K562 (cell line): ENCODE data around the gene FEN1. TPM values are rescaled to one million over a fixed set of nuclear protein-coding genes. Genes with fewer than 3 reads are reported as not detected.
A peak's percentile ranks its signal among the peaks of the same experiment; 100 is the strongest.

Source experiments
- ATAC-seq: fragments of 200-7000 bp; cut with Tn5 transposase; 3 replicates; pipeline ENCODE4 v1.9.1; 2020; ENCODE audit warnings: moderate library complexity
- BruUV-seq: library from RNA; stranded (reverse); fragments of 400-500 nt; replicated peaks from 2 replicates; lab custom pipeline; 2021; lab: Mats Ljungman, UMichigan
- CTCF ChIA-PET: fragments of 300-600 bp; formaldehyde crosslinking; extraction: SDS; loops from one replicate; lab custom pipeline; 2021; ENCODE audit warnings: low intra/inter-chr PET ratio; lab: Yijun Ruan, JAX
- POLR2A ChIA-PET: fragments of 300-600, 350-650 bp; sonication (Branson Sonifier 250); formaldehyde crosslinking; extraction: SDS; loops from one replicate; lab custom pipeline; 2021; ENCODE audit warnings: antibody characterized with exemption, inconsistent platforms; lab: Yijun Ruan, JAX
- DNase-seq, 4 experiments: peaks; one replicate each; pipeline versions ENCODE4 v3.0.0 to v3.0.0-alpha.2; 2011 to 2018; ENCODE audit warnings: low spot score in 3 of 4, mixed read lengths in 3 of 4; ENCODE audit errors: extremely low read depth in 1 of 4
- FAIRE-seq: peaks from 2 replicates; lab custom pipeline; 2011; peaks lifted over from hg19 to GRCh38; lab: Jason Lieb, UNC
- H2AFZ ChIP-seq: 2 replicates; pipeline ENCODE4 v1.6.0; 2011; ENCODE audit warnings: low read depth, low read length, control low read depth, inconsistent platforms
- H3K27ac ChIP-seq: fragments of 200-600 bp; 3 replicates; pipeline ENCODE4 v1.8.0; 2011; ENCODE audit warnings: low read depth, mild to moderate bottlenecking, control low read depth, inconsistent platforms, low read length, moderate library complexity, mixed read lengths; ENCODE audit errors: extremely low read depth
- H3K27me3 ChIP-seq, 2 experiments: fragments of 300-600 bp in 1 of 2; 2 replicates in 1 of 2; 3 replicates in 1 of 2; pipeline versions ENCODE4 v1.6.0 to v1.8.0; 2011; ENCODE audit warnings: inconsistent platforms in 2 of 2, low read length in 2 of 2, mild to moderate bottlenecking in 1 of 2, mixed read lengths in 1 of 2, moderate library complexity in 1 of 2; ENCODE audit not compliant: control insufficient read depth in 2 of 2, insufficient read depth in 2 of 2
- H3K36me3 ChIP-seq: fragments of 300-600 bp; 3 replicates; pipeline ENCODE4 v1.8.0; 2011; ENCODE audit warnings: mild to moderate bottlenecking, low read length, inconsistent platforms; ENCODE audit not compliant: control insufficient read depth, insufficient read depth
- H3K4me1 ChIP-seq, 2 experiments: fragments of 200-600 bp in 1 of 2; replicated peaks in 1 of 2; 2 replicates in 1 of 2; 3 replicates in 1 of 2; pipeline versions ENCODE4 v1.5.1 to v1.8.0; 2011; ENCODE audit warnings: inconsistent platforms in 2 of 2, low read length in 2 of 2, mild to moderate bottlenecking in 1 of 2, mixed read lengths in 1 of 2, moderate library complexity in 1 of 2; ENCODE audit not compliant: control insufficient read depth in 2 of 2, insufficient read depth in 2 of 2
- H3K4me2 ChIP-seq: 2 replicates; pipeline ENCODE4 v1.6.1; 2011; ENCODE audit warnings: low read length, control low read depth, inconsistent platforms, mixed read lengths; ENCODE audit not compliant: insufficient read depth
- H3K4me3 ChIP-seq: fragments of 200-600 bp; sonication (generic), shearing (Covaris generic); 2 replicates; pipeline ENCODE4 v1.5.1; 2016; ENCODE audit warnings: control low read depth, inconsistent platforms
- H3K79me2 ChIP-seq: fragments of 200-600 bp; 3 replicates; pipeline ENCODE4 v1.8.0; 2011; ENCODE audit warnings: low read length, inconsistent platforms; ENCODE audit not compliant: control insufficient read depth, insufficient read depth
- H3K9ac ChIP-seq, 2 experiments: 2 replicates each; pipeline versions ENCODE4 v1.6.0 to v1.6.1; 2011; ENCODE audit warnings: low read depth in 2 of 2, low read length in 2 of 2, control low read depth in 1 of 2, inconsistent platforms in 1 of 2, mild to moderate bottlenecking in 1 of 2, mixed read lengths in 1 of 2; ENCODE audit not compliant: insufficient read depth in 1 of 2
- H3K9me1 ChIP-seq: one replicate; pipeline ENCODE4 v1.6.0; 2011; ENCODE audit warnings: inconsistent platforms, mild to moderate bottlenecking, low read length, moderate library complexity; ENCODE audit not compliant: control insufficient read depth, insufficient read depth
- H3K9me3 ChIP-seq: replicated peaks from 2 replicates; pipeline ENCODE4 v1.5.1; 2011; ENCODE audit warnings: low read depth, low read length, inconsistent platforms; ENCODE audit not compliant: control insufficient read depth, insufficient read depth
- H4K20me1 ChIP-seq: replicated peaks from 2 replicates; pipeline ENCODE4 v1.6.1; 2011; ENCODE audit warnings: low read length, inconsistent platforms, mixed read lengths; ENCODE audit not compliant: control insufficient read depth, insufficient read depth
- CHD2 ChIP-seq: IDR thresholded peaks from 2 replicates; pipeline ENCODE4 v1.6.1; 2011; ENCODE audit warnings: low read depth, low read length
- CXXC5 ChIP-seq: fragments of 250-450 bp; sonication (Bioruptor Pico); IDR thresholded peaks from 2 replicates; pipeline ENCODE4 v1.8.0; 2022; ENCODE audit warnings: inconsistent platforms, mild to moderate bottlenecking, moderate library complexity
- FOSL1 ChIP-seq: fragments of 200-800 bp; sonication (Bioruptor generic); conservative IDR thresholded peaks from 2 replicates; pipeline ENCODE4 v1.6.1; 2016; ENCODE audit warnings: missing genetic modification characterization, missing compliant biosample characterization
- MAZ ChIP-seq, 2 experiments: fragments of 450-650 bp in 1 of 2; sonication (generic) in 1 of 2; formaldehyde crosslinking; IDR thresholded peaks in 1 of 2; conservative IDR thresholded peaks in 1 of 2; 2 replicates each; pipeline versions ENCODE4 v1.4.0 to v1.5.0; 2020; ENCODE audit warnings: mild to moderate bottlenecking in 1 of 2, missing genetic modification reagents in 1 of 2
- PHF8 ChIP-seq: fragments of 200-600 bp; sonication (generic); IDR thresholded peaks from 2 replicates; pipeline ENCODE4 v1.6.1; 2012; ENCODE audit warnings: mixed run types, mild to moderate bottlenecking, inconsistent platforms, low read length, moderate library complexity, borderline replicate concordance
- ZBTB1 ChIP-seq: sonication (generic); formaldehyde crosslinking; IDR thresholded peaks from 2 replicates; pipeline ENCODE4 v1.8.1; 2023; ENCODE audit warnings: missing genetic modification reagents, low read depth, mild to moderate bottlenecking, borderline replicate concordance
- ZNF431 ChIP-seq: sonication (generic); formaldehyde crosslinking; IDR thresholded peaks from 2 replicates; pipeline ENCODE4 v1.8.0; 2022; ENCODE audit warnings: mild to moderate bottlenecking, missing genetic modification reagents
- ZNF696 ChIP-seq: fragments of 250-450 bp; sonication (Bioruptor Pico); conservative IDR thresholded peaks from 2 replicates; pipeline ENCODE4 v1.4.0; 2020; ENCODE audit warnings: mild to moderate bottlenecking, moderate library complexity
- WGBS: fragments of 100-300 bp; shearing (Covaris generic); methylation state at CpG from one replicate; pipeline ENCODE4 v1.1.6; 2016; ENCODE audit warnings: low coverage, mixed read lengths; ENCODE audit not compliant: insufficient coverage; ENCODE audit errors: missing lambda C conversion rate; 5-methylcytosine and 5-hydroxymethylcytosine counted together
- in situ Hi-C: fragments of 300-500 bp; cut with MboI; formaldehyde crosslinking; loops from 4 replicates; pipeline ENCODE4 v1.15.0; 2018; ENCODE audit warnings: inconsistent platforms, mixed read lengths
- intact Hi-C: fragments of 100-400 bp; cut with micrococcal nuclease; formaldehyde crosslinking; loops from 2 replicates; pipeline ENCODE4 v1.14.2; 2022
- polyA plus RNA-seq, 8 experiments: library from polyadenylated mRNA; depleted of rRNA in 4 of 8; stranded (reverse) in 5 of 8; unstranded in 3 of 8; fragments of >200 nt; fragmentation: Nextera tagmentation in 2 of 8; fragmentation: Illumina TruSeq in 1 of 8; extraction: Ambion mirVana in 2 of 8; extraction: Trizol in 1 of 8; gene quantifications; 2 replicates each; pipeline versions ENCODE4 v1.2.1 to v1.2.3, GENCODE V29; 2011 to 2014; ENCODE audit warnings: inconsistent platforms in 1 of 8, missing spikeins in 1 of 8
- total RNA-seq, 7 experiments: library from RNA; depleted of rRNA in 6 of 7; stranded (reverse); fragments of >200 nt in 6 of 7; fragmentation: Illumina TruSeq in 2 of 7; extraction: Trizol in 2 of 7; gene quantifications; 2 replicates each; pipeline versions ENCODE4 v1.2.1 to v1.2.3, GENCODE V29; 2011 to 2021; ENCODE audit warnings: low replicate concordance in 1 of 7
- TF ChIP-seq, protein P1 (sequence below): IDR thresholded peaks from 2 replicates; pipeline ENCODE4 v1.6.1; 2011; ENCODE audit warnings: borderline replicate concordance, low read depth, mild to moderate bottlenecking, moderate library complexity, low read length; ENCODE audit not compliant: insufficient read depth, poor library complexity, severe bottlenecking
- TF ChIP-seq, protein P2 (sequence below): fragments of 450-650 bp; IDR thresholded peaks from 2 replicates; pipeline ENCODE4 v1.6.1; 2016; ENCODE audit warnings: antibody characterized with exemption
- TF ChIP-seq, protein P3 (sequence below): sonication (generic); formaldehyde crosslinking; IDR thresholded peaks from 2 replicates; pipeline ENCODE4 v1.8.0; 2022; ENCODE audit warnings: mild to moderate bottlenecking, missing genetic modification reagents

Gene FEN1
- total and polyA plus RNA-seq, 9 of the 15 experiments (the other 6 are each of a cell fraction or from before 2014, with no cell fraction given): 58.1 to 156 (median 137) TPM

DNA sequence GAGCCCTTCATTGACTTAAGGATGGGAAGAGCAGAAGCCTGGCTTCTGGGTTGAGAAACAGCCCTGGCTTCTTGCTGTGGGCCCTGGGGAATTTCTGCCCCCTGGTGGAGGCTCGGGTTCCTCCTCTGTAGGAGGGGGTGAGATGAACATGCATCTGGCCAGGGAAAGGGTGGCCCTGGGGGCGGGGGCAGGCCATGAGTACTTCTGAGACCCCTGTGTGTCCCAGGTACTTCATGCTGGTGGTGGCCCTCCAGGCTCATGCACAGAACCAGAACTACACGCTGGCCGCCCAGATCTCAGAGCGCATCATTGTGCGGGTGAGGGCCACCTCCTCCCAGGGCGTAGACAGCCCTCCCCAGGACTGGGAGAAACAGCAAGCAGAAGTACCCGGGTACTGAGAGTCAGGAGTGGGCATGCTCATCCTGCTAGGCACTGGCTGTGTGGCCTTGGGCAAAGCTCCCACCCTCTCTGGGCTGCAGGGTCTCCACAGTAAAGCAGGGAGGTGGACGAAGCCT, 16.1 kb upstream of the FEN1 start:
- ChIA-PET CTCF (interaction anchor here (0.8 to 1.8 kb wide), 3 partner anchors 24 to 29 kb away, joined by 3 to 10 read pairs (median 3); no protein-coding TSS in a partner anchor), POLR2A (interaction anchor here (1.5 kb wide), 1 partner anchor 14 kb away, joined by 4 read pairs; no protein-coding TSS in a partner anchor)
- WGBS: 60% methylated on average over 9 of the region's 9 CpGs
- Histone ChIP-seq H3K79me2 (no peaks in the 10 kb centered on the region), H3K4me2 (no peak overlapping the region), H3K36me3 (peaks cover 22% of the 10 kb centered on the region; the same call in 2 of the 3 replicates), H4K20me1 (no peaks in the 10 kb centered on the region), H3K9me3 (no peaks in the 10 kb centered on the region), H2AFZ (no peak overlapping the region), H3K27me3 (no peaks in the 10 kb centered on the region), H3K4me1 (peaks cover 0 to 58% of the 10 kb centered on the region in 2 experiments; a peak in 2 of 5 replicates), H3K9me1 (no peaks in the 10 kb centered on the region), H3K9ac (no peak overlapping the region), H3K27ac (no peak overlapping the region), H3K4me3 (no peak overlapping the region)
- intact Hi-C loops (loop anchor here (1.0 kb wide), 1 partner anchor 27 kb away; no protein-coding TSS in a partner anchor), in situ Hi-C loops (no loop called here)
- BruUV-seq: no TSS peak
- DNase-seq (peak; percentile 84 to 90 (median 86)), ATAC-seq (peak; percentile 94), FAIRE-seq (peak; percentile 81)
- no peak for TF ChIP-seq ZBTB1
- no peak for TF ChIP-seq ZNF431 (CRISPR knock-in tag)
- no peak for TF ChIP-seq ZNF696 (CRISPR knock-in tag)
- peak in 1 of 2 experiments; percentile 78; a peak in 2 of 4 replicates for TF ChIP-seq MAZ (CRISPR knock-in tag; conservative IDR thresholded peaks at IDR 0.05 in 1 of 2, IDR thresholded peaks at IDR 0.05 in 1 of 2)
- TF ChIP-seq CXXC5 (CRISPR knock-in tag): no peak
- TF ChIP-seq PHF8: no peak
- TF ChIP-seq, protein P1, sequence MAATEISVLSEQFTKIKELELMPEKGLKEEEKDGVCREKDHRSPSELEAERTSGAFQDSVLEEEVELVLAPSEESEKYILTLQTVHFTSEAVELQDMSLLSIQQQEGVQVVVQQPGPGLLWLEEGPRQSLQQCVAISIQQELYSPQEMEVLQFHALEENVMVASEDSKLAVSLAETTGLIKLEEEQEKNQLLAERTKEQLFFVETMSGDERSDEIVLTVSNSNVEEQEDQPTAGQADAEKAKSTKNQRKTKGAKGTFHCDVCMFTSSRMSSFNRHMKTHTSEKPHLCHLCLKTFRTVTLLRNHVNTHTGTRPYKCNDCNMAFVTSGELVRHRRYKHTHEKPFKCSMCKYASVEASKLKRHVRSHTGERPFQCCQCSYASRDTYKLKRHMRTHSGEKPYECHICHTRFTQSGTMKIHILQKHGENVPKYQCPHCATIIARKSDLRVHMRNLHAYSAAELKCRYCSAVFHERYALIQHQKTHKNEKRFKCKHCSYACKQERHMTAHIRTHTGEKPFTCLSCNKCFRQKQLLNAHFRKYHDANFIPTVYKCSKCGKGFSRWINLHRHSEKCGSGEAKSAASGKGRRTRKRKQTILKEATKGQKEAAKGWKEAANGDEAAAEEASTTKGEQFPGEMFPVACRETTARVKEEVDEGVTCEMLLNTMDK: peak; percentile 78
- TF ChIP-seq, protein P2, sequence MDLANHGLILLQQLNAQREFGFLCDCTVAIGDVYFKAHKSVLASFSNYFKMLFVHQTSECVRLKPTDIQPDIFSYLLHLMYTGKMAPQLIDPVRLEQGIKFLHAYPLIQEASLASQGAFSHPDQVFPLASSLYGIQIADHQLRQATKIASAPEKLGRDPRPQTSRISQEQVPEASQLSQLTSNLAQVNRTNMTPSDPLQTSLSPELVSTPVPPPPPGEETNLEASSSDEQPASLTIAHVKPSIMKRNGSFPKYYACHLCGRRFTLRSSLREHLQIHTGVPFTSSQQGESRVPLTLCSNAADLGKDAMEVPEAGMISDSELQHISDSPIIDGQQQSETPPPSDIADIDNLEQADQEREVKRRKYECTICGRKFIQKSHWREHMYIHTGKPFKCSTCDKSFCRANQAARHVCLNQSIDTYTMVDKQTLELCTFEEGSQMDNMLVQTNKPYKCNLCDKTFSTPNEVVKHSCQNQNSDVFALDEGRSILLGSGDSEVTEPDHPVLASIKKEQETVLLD: no peak
- no peak for TF ChIP-seq CHD2
- no peak for TF ChIP-seq FOSL1 (tag)
- TF ChIP-seq, protein P3, sequence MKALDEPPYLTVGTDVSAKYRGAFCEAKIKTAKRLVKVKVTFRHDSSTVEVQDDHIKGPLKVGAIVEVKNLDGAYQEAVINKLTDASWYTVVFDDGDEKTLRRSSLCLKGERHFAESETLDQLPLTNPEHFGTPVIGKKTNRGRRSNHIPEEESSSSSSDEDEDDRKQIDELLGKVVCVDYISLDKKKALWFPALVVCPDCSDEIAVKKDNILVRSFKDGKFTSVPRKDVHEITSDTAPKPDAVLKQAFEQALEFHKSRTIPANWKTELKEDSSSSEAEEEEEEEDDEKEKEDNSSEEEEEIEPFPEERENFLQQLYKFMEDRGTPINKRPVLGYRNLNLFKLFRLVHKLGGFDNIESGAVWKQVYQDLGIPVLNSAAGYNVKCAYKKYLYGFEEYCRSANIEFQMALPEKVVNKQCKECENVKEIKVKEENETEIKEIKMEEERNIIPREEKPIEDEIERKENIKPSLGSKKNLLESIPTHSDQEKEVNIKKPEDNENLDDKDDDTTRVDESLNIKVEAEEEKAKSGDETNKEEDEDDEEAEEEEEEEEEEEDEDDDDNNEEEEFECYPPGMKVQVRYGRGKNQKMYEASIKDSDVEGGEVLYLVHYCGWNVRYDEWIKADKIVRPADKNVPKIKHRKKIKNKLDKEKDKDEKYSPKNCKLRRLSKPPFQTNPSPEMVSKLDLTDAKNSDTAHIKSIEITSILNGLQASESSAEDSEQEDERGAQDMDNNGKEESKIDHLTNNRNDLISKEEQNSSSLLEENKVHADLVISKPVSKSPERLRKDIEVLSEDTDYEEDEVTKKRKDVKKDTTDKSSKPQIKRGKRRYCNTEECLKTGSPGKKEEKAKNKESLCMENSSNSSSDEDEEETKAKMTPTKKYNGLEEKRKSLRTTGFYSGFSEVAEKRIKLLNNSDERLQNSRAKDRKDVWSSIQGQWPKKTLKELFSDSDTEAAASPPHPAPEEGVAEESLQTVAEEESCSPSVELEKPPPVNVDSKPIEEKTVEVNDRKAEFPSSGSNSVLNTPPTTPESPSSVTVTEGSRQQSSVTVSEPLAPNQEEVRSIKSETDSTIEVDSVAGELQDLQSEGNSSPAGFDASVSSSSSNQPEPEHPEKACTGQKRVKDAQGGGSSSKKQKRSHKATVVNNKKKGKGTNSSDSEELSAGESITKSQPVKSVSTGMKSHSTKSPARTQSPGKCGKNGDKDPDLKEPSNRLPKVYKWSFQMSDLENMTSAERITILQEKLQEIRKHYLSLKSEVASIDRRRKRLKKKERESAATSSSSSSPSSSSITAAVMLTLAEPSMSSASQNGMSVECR (CRISPR knock-in tag): no peak
